Esophagus muscularis mucosa (tissue), 4 donors: ENCODE measurements around the gene WAC.

Source experiments
- EP300 ChIP-seq: sonication (generic); formaldehyde crosslinking; IDR thresholded peaks from one replicate; pipeline ENCODE4 v1.6.1; 2017; ENCODE audit warnings: antibody characterized with exemption
- POLR2A ChIP-seq: fragments of 450-650 bp; IDR thresholded peaks from one replicate; pipeline ENCODE4 v1.6.1; 2017; ENCODE audit warnings: antibody characterized with exemption, moderate library complexity, mild to moderate bottlenecking, low read depth
- POLR2AphosphoS5 ChIP-seq, 2 donors: sonication (generic); formaldehyde crosslinking; IDR thresholded peaks; one replicate each; pipeline ENCODE4 v1.6.1; 2017; ENCODE audit warnings: antibody characterized with exemption in 2 of 2
- TF ChIP-seq, protein P1 (sequence below), 3 experiments: fragments of 200-600 bp in 2 of 3; fragments of 450-650 bp in 1 of 3; sonication (generic) in 2 of 3; IDR thresholded peaks; one replicate each; pipeline ENCODE4 v1.5.1; 2017 to 2019; ENCODE audit warnings: antibody characterized with exemption in 3 of 3, mild to moderate bottlenecking in 2 of 3, moderate library complexity in 1 of 3

DNA sequence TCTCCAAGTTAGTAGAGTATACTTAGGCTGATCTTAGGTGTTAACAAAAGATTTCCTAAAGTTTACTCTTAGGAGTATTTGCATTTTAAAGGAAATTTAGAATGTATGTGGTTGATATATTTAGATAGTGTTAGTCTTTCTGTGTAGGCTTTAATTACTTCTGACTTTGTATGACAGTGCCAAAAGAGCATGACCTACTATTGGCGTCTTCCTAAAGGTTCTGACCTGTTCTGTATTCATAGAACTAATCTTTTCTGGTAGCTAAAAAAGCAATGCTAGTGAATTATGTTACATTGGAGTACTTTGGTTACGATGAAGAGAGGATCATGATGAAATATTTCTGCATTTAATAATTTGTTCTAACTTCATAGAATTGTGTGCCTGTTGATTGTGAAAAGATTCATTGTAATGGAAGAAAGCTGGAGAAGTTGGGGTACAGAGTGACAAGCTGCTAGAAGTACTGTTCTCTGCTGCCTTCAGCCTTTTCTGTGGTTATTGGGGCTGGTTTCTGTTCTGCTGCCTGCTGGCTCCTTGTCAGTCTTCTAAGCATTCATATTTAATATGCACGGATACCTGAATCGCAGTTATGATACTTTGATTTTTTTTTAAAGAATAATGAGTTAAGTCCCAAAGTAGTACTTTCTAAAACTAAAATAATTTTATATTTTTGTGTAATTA is 13.2 kb downstream of the WAC start:
- TF ChIP-seq, protein P1, sequence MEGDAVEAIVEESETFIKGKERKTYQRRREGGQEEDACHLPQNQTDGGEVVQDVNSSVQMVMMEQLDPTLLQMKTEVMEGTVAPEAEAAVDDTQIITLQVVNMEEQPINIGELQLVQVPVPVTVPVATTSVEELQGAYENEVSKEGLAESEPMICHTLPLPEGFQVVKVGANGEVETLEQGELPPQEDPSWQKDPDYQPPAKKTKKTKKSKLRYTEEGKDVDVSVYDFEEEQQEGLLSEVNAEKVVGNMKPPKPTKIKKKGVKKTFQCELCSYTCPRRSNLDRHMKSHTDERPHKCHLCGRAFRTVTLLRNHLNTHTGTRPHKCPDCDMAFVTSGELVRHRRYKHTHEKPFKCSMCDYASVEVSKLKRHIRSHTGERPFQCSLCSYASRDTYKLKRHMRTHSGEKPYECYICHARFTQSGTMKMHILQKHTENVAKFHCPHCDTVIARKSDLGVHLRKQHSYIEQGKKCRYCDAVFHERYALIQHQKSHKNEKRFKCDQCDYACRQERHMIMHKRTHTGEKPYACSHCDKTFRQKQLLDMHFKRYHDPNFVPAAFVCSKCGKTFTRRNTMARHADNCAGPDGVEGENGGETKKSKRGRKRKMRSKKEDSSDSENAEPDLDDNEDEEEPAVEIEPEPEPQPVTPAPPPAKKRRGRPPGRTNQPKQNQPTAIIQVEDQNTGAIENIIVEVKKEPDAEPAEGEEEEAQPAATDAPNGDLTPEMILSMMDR (IDR thresholded peaks at IDR 0.05) = no peak
- TF ChIP-seq POLR2AphosphoS5 (IDR thresholded peaks at IDR 0.05) = no peak
- TF ChIP-seq EP300 = no peak
- no peak for TF ChIP-seq POLR2A
